Measurements from ENCODE around the gene SLC22A4.

SLC22A4 gene

GRCh38 chr5:132269635-132270334, 24.4 kb upstream of the SLC22A4 start:
- TF ChIP-seq, protein P1, sequence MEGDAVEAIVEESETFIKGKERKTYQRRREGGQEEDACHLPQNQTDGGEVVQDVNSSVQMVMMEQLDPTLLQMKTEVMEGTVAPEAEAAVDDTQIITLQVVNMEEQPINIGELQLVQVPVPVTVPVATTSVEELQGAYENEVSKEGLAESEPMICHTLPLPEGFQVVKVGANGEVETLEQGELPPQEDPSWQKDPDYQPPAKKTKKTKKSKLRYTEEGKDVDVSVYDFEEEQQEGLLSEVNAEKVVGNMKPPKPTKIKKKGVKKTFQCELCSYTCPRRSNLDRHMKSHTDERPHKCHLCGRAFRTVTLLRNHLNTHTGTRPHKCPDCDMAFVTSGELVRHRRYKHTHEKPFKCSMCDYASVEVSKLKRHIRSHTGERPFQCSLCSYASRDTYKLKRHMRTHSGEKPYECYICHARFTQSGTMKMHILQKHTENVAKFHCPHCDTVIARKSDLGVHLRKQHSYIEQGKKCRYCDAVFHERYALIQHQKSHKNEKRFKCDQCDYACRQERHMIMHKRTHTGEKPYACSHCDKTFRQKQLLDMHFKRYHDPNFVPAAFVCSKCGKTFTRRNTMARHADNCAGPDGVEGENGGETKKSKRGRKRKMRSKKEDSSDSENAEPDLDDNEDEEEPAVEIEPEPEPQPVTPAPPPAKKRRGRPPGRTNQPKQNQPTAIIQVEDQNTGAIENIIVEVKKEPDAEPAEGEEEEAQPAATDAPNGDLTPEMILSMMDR (IDR thresholded peaks at IDR 0.05), result no peak

DNA sequence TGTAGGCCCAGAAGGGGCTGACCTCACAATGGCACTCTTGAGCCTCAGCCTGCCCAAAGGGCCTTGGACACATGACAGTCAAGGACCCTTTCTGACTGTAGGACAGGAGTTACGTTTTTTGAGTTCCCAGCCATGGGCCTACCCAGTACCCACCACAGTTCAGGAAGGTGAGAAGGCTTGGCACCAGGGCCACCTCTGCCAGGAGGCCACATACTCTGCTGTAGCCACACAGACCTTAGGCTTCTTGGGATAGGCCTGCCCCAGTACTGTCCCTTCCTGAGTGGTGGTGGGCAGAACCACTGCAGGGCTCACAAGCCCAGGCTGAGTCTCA, 23.9 kb upstream of the SLC22A4 start:
- TF ChIP-seq, protein P1 (IDR thresholded peaks at IDR 0.05), result no peak

- TF ChIP-seq, protein P1 (IDR thresholded peaks at IDR 0.05), result no peak
Observed at GRCh38 chr5:132270706-132271105, 23.5 kb upstream of the SLC22A4 start.

- TF ChIP-seq, protein P1 (IDR thresholded peaks at IDR 0.05), result no peak
Observed at GRCh38 chr5:132271251-132272246, 22.6 kb upstream of the SLC22A4 start.

DNA sequence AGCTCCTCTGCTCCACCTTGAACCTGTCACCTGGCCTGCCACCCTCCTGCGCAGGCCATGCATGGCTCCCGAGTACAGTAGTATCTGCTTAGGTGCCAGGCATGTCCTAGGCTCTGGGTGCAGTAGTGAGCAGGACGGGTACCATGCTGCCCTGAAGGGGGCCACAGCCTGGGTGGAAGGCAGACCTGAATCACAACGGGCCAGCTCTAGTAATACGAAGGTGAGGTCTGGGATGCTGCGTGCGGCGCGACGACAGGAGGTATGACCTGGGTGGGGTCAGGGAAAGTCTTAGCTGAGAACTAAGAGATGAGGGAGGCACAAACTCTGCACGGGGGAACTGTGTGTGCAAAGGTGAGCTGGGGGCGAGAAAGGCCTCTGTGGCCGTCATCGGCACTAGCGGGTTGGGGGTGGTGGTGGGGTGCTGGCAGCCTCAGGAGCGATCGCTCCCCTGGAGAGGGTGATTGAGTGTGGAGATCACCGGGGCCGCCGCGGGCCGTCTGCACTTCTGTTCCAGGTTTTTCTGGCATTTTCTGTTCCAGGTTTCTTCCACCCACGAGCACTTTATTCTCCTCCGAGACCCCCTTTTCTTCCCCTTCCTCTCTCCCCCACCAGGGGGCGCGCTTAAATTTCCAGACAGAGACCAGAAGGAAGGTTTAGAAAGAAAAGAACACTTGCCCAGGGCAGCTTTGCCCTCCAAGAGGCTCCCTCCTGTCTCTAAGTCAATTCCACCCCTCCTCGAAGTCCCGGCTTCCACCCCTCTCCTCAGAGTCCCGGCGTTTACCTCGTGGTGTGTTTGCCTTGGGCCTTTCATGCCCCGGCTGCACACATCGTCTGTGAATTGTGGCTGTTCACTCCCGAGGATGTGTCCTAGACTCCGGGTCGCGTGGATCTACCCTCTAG, 21.6 kb upstream of the SLC22A4 start:
- TF ChIP-seq, protein P1 (IDR thresholded peaks at IDR 0.05), result peak; percentile 91

DNA sequence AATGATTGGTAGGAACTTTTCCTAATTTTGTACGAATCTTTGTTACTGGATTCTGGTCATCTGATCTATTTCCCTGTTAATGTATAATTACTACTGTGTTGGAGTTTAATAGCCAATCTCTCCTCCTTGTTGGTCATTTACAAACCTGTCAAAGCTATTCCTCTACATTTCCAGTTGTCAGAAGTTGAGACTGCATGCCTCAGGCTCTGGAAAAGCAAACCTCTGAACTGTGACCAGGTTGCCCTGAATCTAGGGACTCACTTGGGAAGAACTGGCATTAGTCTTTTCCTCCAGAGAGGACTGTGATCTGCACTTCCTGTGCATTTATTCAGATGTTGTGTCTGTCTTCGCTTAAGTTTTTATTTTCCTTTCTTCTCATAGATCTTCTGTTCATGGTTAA, 20.6 kb upstream of the SLC22A4 start:
- TF ChIP-seq, protein P1 (IDR thresholded peaks at IDR 0.05), result no peak
